GM21576 (cell line): ENCODE measurements around the gene TMEM101.
"Not testable (repeated sequence)": the region's sequence is repeated elsewhere in the genome, so short reads cannot be mapped to it uniquely, and the experiment has no call there.

Experiments used
- ATAC-seq: cut with Tn5 transposase; IDR thresholded peaks from one replicate; pipeline ENCODE4 v1.9.1; 2021; ENCODE audit warnings: mild to moderate bottlenecking, moderate library complexity; ENCODE audit not compliant: unreplicated experiment

TMEM101 gene

GRCh38 chr17:43976963-43977837 is 37.6 kb downstream of the TMEM101 start:
- no peak for ATAC-seq

GRCh38 chr17:43975898-43976297 is 38.9 kb downstream of the TMEM101 start:
- ATAC-seq, result no peak

GRCh38 chr17:43974382-43975266 is 40.1 kb downstream of the TMEM101 start:
- ATAC-seq, result no peak

DNA sequence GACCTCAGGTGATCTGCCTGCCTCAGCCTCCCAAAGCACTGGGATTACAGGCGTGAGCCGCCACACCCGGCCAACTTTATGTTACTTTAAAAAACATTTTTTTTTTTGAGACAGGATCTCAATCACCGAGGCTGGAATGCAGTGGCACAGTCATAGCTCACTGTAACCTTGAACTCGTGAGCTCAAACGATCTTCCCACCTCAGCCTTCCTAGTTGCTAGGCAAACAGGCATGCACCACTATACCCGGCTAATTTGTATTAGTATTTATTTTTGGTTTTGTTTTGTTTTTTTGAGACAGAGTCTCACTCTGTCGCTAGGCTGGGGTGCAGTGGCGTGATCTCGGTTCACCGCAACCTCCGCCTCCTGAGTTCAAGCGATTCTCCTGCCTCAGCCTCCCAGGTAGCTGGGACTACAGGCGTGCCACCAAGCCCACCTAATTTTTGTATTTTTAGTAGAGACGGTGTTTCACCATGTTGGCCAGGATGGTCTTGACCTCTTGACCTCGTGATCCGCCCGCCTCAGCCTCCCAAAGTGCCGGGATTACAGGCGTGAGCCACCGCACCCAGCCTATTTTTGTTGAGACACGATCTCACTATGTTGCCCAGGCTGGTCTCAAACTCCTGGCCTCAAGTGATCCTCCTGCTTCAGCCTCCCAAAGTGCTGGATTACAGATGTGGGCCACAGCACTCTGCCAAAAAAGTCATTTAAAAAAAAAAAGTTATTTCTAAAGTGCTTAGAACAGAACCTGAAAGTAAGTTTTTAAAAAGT is 42.1 kb downstream of the TMEM101 start:
- not testable (repeated sequence) for ATAC-seq

DNA sequence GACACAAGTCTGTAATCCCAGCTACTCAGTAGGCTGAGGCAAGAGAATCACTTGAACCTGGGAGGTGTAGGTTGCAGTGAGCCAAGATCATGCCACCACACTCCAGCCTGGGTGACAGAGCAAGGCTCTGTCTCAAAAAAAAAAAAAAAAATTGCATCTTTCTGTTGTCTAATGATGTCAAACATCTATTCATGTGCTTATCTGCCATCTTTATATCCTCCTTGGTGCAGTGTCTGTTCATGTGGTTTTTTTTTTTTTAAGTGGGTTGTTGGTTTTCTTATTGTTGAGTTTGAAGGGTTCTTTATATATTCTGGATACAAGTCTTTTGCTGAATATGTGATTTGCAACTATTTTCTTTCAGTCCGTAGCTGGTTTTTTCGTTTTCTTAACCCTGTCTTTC is 43.3 kb downstream of the TMEM101 start:
- ATAC-seq, result not testable (repeated sequence)

DNA sequence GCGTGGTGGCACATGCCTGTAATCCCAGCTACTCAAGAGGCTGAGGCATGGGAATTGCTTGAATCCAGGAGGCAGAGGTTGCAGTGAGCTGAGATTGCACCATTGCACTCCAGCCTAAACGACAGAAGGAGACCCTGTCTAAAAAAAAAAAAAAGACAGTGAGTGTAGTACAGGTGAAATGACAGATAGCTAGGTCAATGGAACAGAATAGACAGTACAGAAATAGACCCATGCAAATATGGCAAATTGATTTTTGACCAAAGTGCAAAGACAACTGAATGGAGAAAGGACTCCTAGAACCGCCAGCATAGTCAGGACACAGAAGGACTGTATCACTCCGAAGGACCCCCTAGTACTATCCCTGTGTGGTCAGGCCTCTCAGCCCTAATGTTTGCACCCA is 44.4 kb downstream of the TMEM101 start:
- ATAC-seq, result no peak

DNA sequence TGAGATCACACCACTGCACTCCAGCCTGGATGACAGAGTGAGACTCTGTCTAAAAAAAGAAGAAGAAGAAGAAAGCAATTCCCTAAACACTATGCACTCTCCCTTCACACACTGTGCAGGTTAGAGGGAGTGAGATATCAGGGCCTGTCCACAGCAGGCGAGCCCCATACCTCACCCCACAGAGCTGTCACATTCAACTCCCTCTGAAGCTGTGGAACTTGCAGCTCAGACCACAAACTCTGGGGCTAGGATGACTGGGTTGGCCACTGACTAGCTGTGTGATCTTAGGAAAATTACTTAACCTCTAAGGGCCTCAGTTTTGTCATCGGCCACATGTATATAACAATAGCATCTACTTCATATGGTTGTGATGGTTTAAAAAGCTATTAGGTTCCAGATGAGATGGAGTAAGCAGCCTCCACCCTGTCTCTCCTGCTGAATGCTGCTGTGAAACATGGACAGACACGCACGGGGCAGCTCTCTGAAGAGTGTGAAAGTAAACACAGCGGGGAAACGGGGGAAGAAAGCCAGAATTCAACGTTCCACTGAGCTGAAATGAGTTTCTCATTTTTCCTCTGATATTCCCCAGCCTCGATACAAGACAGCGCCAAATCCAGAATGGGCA is 47.4 kb downstream of the TMEM101 start:
- ATAC-seq, result no peak

- ATAC-seq, result no peak
Measured at GRCh38 chr17:43966276-43966675, 48.5 kb downstream of the TMEM101 start.

- no peak for ATAC-seq
Measured at GRCh38 chr17:43962479-43962878, 52.3 kb downstream of the TMEM101 start.

- no peak for ATAC-seq
Measured at GRCh38 chr17:43961954-43962353, 52.8 kb downstream of the TMEM101 start.

- not testable (repeated sequence) for ATAC-seq
Measured at GRCh38 chr17:43961292-43961691, 53.5 kb downstream of the TMEM101 start.
